GM12872 (cell line): ENCODE data around the gene SLC6A20.

ENCODE experiments used
- TF ChIP-seq, protein P1 (sequence below): IDR thresholded peaks from 3 replicates; pipeline ENCODE4 v1.5.1; 2011; ENCODE audit warnings: low read depth, mild to moderate bottlenecking, low read length, moderate library complexity; ENCODE audit not compliant: insufficient read depth

SLC6A20 gene

DNA sequence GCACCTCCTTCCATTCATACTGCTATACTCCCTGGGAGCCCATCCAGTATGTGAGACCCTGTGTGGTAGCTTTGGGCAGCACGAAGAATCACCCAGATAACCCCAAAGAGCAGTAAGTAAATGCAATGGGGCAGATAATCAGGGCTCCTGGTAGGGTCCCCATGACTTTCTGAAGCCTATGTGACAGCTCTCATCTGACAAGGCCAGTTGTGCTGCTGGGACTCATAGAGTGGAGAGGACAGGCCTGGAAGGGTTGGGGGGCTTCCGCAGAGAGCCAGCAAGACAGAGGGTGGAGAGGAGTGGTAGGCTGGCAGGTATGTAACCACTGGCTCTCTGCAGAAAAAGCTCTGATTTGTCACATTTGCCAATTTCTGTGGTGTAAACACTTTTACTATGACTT lies 3.2 kb upstream of the SLC6A20 start:
- TF ChIP-seq, protein P1, sequence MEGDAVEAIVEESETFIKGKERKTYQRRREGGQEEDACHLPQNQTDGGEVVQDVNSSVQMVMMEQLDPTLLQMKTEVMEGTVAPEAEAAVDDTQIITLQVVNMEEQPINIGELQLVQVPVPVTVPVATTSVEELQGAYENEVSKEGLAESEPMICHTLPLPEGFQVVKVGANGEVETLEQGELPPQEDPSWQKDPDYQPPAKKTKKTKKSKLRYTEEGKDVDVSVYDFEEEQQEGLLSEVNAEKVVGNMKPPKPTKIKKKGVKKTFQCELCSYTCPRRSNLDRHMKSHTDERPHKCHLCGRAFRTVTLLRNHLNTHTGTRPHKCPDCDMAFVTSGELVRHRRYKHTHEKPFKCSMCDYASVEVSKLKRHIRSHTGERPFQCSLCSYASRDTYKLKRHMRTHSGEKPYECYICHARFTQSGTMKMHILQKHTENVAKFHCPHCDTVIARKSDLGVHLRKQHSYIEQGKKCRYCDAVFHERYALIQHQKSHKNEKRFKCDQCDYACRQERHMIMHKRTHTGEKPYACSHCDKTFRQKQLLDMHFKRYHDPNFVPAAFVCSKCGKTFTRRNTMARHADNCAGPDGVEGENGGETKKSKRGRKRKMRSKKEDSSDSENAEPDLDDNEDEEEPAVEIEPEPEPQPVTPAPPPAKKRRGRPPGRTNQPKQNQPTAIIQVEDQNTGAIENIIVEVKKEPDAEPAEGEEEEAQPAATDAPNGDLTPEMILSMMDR, result no peak

DNA sequence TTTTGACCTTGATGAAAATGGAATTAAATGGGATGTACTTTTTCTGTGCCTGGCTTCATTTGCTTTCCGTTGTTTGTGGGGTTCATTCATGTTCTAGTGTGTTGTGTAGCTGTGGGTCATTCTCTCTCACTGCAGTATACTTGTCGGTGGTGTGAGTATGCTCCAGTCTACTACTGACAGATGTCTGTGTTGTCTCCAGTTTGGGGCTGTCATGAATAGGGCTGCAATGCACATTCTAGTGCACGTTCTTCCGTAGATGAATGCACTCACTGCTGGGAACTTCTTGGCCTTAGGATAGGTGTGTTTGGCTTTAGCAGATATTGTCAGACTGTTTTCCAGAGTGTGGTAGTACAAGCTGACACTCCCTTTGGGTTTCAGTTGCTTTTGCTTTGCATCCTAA lies 1.7 kb upstream of the SLC6A20 start:
- TF ChIP-seq, protein P1, result no peak

DNA sequence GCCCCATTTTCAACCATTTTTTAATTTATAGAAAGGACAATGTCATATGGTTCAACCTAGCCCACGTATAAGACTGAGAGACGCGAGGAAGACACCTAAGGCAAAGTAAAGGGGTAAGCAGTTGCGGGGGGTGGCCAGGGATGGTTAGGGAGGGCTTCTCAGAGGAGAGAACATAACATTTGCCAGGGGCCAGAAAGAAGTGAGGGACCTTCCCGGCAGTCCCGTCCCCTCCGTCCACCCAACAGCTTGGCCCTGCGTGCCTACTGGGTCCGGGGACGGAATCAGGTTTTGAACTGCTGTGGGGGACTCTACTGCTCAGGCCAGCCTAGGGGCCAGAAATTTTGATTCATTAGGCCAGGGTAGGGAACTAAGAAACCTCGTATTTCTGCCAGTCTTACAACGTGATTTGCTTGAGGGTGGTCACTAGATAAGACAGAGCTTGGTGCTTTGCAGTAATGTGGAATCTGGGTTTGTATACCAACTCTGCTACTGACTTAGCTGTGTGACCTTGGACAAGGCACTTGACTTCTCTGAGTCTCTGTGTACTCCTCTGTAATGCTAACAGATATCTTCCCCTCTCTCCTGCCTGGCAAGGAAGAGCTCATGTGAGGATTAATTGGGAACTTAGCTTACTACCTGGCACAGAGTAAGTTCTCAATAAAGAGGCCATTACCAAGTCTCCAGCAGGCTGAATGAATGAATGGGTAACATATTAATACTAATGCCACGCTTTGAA lies 734 bp upstream of the SLC6A20 start:
- TF ChIP-seq, protein P1, result no peak

DNA sequence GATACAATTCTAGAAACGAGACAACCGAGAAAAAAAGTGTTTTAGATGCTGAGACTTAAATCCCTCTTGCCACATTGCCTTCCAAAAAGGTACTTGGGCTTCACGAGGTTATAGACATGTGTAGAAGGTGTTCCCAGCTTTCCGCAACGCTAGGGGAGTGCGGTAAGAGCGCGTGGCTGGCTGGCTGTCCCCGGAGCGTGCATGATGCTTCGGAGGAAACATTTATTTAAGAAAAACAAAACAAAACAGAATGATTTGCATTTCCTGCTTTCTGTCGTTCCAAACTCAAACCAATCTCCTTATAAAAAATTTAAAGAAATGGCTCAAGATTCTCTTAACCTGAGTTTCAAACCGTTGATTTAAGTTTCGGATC lies 841 bp downstream of the SLC6A20 start:
- TF ChIP-seq, protein P1, result no peak

DNA sequence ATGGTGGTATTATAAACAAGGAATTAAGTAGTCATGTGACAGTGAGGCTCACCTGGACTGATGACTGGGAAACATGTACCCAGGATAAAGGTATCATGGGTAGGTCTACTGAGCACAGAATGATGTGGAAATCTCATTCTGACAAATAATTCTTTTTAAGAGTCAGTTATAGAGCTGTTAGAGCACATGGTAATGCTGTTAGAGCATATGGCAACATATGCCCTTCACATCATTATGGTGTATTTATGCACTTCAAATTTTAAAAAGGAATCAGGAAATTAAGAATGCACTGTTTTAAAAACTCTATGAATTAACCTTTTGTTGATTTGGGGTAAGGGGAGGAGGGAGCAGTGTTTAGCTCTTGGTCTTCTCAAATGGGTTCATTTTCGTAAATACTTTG lies 1.7 kb downstream of the SLC6A20 start:
- TF ChIP-seq, protein P1, result no peak

DNA sequence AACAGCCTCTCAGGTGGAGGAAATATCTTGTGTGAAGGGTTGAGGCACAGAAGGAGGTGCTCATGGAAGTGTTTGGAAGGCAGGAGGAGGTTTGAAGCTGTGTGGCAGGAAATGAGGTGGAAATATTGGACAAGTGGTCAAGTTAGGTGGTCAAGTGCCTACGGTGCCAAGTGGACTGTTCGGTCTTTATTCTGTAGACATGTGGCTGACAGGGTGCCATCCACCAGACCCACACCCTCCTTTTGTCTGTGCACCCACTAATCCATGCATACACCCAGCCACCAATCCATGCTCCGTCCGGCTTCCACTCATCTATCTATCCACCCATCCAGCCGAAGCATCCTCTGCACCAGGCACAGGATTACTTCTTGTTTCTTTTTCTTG lies 2.2 kb downstream of the SLC6A20 start:
- TF ChIP-seq, protein P1, result no peak

DNA sequence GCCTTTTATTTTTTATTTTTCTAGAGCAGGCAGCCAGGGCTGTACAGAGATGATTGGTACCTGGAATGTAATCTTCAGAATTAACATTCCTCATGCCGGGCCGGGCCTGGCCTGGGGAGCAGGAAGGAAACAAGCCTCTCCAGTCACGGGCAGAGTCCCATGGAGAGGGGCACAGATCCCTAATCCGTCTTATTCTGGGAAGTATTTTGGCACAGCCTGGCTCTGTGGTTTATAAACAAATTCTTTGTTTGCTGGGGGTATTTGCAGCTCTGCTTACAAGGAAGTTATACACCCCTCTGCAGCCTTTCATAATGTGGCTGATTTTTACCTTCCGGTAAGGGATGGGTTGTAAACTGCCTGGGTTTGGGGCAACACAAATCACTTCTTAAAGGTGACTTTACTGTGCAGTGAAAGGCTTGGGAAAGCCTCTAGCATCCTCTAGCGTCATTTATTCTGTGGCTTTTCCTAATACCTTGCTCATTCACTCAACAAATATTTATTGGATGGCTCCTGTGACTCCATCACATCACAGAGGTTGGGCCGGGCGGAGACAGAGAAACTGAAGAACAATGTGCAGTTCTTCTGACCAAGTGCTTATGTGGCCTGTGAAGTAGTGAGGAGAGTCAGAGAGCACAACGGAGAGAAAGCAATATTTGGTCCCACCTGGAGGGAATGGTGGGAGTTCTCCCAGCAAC lies 2.7 kb downstream of the SLC6A20 start:
- TF ChIP-seq, protein P1, result no peak
